HepG2 (cell line): Measurements from ENCODE around the gene TNIP1. TPM values are rescaled to one million over a fixed set of nuclear protein-coding genes. Genes with fewer than 3 reads are reported as not detected.

Experiments used
- ATAC-seq: fragments of 200-7000 bp; cut with Tn5 transposase; 3 replicates; pipeline ENCODE4 v1.9.1; 2020; ENCODE audit warnings: mild to moderate bottlenecking, moderate library complexity
- BruUV-seq: library from RNA; stranded (reverse); fragments of 400-500 nt; replicated peaks from 2 replicates; lab custom pipeline; 2021; lab: Mats Ljungman, UMichigan
- CTCF ChIA-PET: fragments of 300-600 bp; formaldehyde crosslinking; extraction: SDS; loops from one replicate; lab custom pipeline; 2021; ENCODE audit warnings: low total read pairs, inconsistent platforms, low intra/inter-chr PET ratio; lab: Yijun Ruan, JAX
- POLR2A ChIA-PET: fragments of 350-600 bp; sonication (Branson Sonifier 250); formaldehyde crosslinking; loops from one replicate; lab custom pipeline; 2020; ENCODE audit warnings: antibody characterized with exemption, inconsistent platforms; lab: Yijun Ruan, JAX
- DNase-seq: peaks from one replicate; pipeline ENCODE4 v3.0.0-alpha.2; 2015; ENCODE audit warnings: low spot score
- FAIRE-seq: peaks from 3 replicates; lab custom pipeline; 2011; peaks lifted over from hg19 to GRCh38; lab: Jason Lieb, UNC
- H2AFZ ChIP-seq: one replicate; pipeline ENCODE4 v1.6.1; 2011; ENCODE audit warnings: low read length, inconsistent platforms
- H3K27ac ChIP-seq: fragments of 300-600 bp; 3 replicates; pipeline ENCODE4 v1.8.0; 2011; ENCODE audit warnings: mixed run types, mild to moderate bottlenecking, mixed read lengths, low read length, inconsistent platforms; ENCODE audit not compliant: insufficient read depth; ENCODE audit errors: extremely low read length
- H3K27me3 ChIP-seq, 2 experiments: fragments of 200-600 bp in 1 of 2; 2 replicates in 1 of 2; 3 replicates in 1 of 2; pipeline versions ENCODE4 v1.6.0 to v1.8.0; 2011; ENCODE audit warnings: low read length in 2 of 2, mild to moderate bottlenecking in 2 of 2, moderate library complexity in 2 of 2, inconsistent platforms in 1 of 2; ENCODE audit not compliant: insufficient read depth in 2 of 2, control insufficient read depth in 1 of 2
- H3K36me3 ChIP-seq, 2 experiments: fragments of 200-600 bp in 1 of 2; replicated peaks in 1 of 2; 2 replicates in 1 of 2; 3 replicates in 1 of 2; pipeline versions ENCODE4 v1.5.1 to v1.8.0; 2011; ENCODE audit warnings: low read length in 2 of 2, inconsistent platforms in 1 of 2; ENCODE audit not compliant: insufficient read depth in 2 of 2, control insufficient read depth in 1 of 2
- H3K4me1 ChIP-seq: 2 replicates; pipeline ENCODE4 v1.5.1; 2012; ENCODE audit warnings: low read length, inconsistent platforms; ENCODE audit not compliant: insufficient read depth
- H3K4me2 ChIP-seq: 2 replicates; pipeline ENCODE4 v1.6.0; 2011; ENCODE audit warnings: low read depth, low read length, inconsistent platforms
- H3K4me3 ChIP-seq, 3 experiments: fragments of 200-600 bp in 1 of 3; sonication (generic), shearing (Covaris generic) in 1 of 3; replicated peaks in 1 of 3; 2 replicates each; pipeline ENCODE4 v1.5.1; 2011 to 2016; ENCODE audit warnings: low read length in 3 of 3, inconsistent platforms in 2 of 3, low read depth in 2 of 3, mild to moderate bottlenecking in 2 of 3, control low read depth in 1 of 3, mixed read lengths in 1 of 3; ENCODE audit not compliant: insufficient read depth in 1 of 3
- H3K79me2 ChIP-seq: one replicate; pipeline ENCODE4 v1.6.1; 2011; ENCODE audit warnings: low read length, inconsistent platforms; ENCODE audit not compliant: insufficient read depth
- H3K9ac ChIP-seq: 2 replicates; pipeline ENCODE4 v1.6.0; 2011; ENCODE audit warnings: mild to moderate bottlenecking, low read depth, low read length, inconsistent platforms; ENCODE audit not compliant: insufficient read depth
- H3K9me3 ChIP-seq: 2 replicates; pipeline ENCODE4 v1.5.1; 2012; ENCODE audit warnings: mild to moderate bottlenecking, low read length
- H4K20me1 ChIP-seq: 2 replicates; pipeline ENCODE4 v1.6.0; 2011; ENCODE audit warnings: inconsistent platforms, mild to moderate bottlenecking, low read length, moderate library complexity; ENCODE audit not compliant: insufficient read depth
- ATRX ChIP-seq: sonication (generic); formaldehyde crosslinking; IDR thresholded peaks from 2 replicates; pipeline ENCODE4 v1.4.0; 2020; ENCODE audit warnings: missing genetic modification reagents, borderline replicate concordance
- IRX3 ChIP-seq: sonication (generic); formaldehyde crosslinking; IDR thresholded peaks from 2 replicates; pipeline ENCODE4 v1.8.1; 2023; ENCODE audit warnings: mild to moderate bottlenecking, low read depth, missing genetic modification reagents, borderline replicate concordance
- U2AF2 ChIP-seq: fragments of 200-400 bp; formaldehyde crosslinking; IDR thresholded peaks from 2 replicates; pipeline ENCODE4 v1.6.1; 2017; ENCODE audit warnings: low read depth, mild to moderate bottlenecking, low read length
- WGBS: methylation state at CpG from one replicate; pipeline ENCODE4 v1.1.6; 2017; ENCODE audit warnings: low lambda C conversion rate; 5-methylcytosine and 5-hydroxymethylcytosine counted together
- in situ Hi-C: cut with HindIII; loops from 2 replicates; pipeline ENCODE4 v1.10.0; 2017; ENCODE audit warnings: low pct_unique_long_range_greater_than_20kb; ENCODE audit not compliant: extremely low pct_ligation_motif_present
- intact Hi-C: fragments of 100-400 bp; cut with micrococcal nuclease; formaldehyde crosslinking; loops from one replicate; pipeline ENCODE4 v1.10.0; 2022; ENCODE audit not compliant: unreplicated experiment
- polyA plus RNA-seq, 8 experiments: library from polyadenylated mRNA; depleted of rRNA in 3 of 8; stranded (reverse) in 7 of 8; unstranded in 1 of 8; fragments of >200 nt; fragmentation: Illumina TruSeq in 4 of 8; extraction: Trizol in 4 of 8; gene quantifications; 2 replicates each; pipeline versions ENCODE4 v1.2.1 to v1.2.3, GENCODE V29; 2011 to 2016; ENCODE audit warnings: low read depth in 4 of 8, missing spikeins in 1 of 8, mixed read lengths in 1 of 8; ENCODE audit not compliant: insufficient read depth in 1 of 8
- total RNA-seq, 5 experiments: library from RNA; depleted of rRNA; stranded (reverse); fragments of >200 nt; fragmentation: Illumina TruSeq; extraction: Trizol; gene quantifications; 2 replicates each; pipeline ENCODE4 v1.2.3, GENCODE V29; 2016; ENCODE audit warnings: low read depth in 1 of 5
- TF ChIP-seq, protein P1 (sequence below): sonication (generic); formaldehyde crosslinking; IDR thresholded peaks from 2 replicates; pipeline ENCODE4 v1.9.0; 2021; ENCODE audit warnings: missing genetic modification reagents, mild to moderate bottlenecking, borderline replicate concordance
- TF ChIP-seq, protein P2 (sequence below): sonication (generic); formaldehyde crosslinking; IDR thresholded peaks from 2 replicates; pipeline ENCODE4 v1.5.0; 2020; ENCODE audit warnings: missing genetic modification reagents
- TF ChIP-seq, protein P3 (sequence below): sonication (generic); formaldehyde crosslinking; IDR thresholded peaks from 2 replicates; pipeline ENCODE4 v1.5.1; 2020; ENCODE audit warnings: missing genetic modification reagents, mild to moderate bottlenecking, borderline replicate concordance

TNIP1 gene
- total and polyA plus RNA-seq, 2 of the 13 experiments (the other 11 are each of a cell fraction or from before 2014, with no cell fraction given): 26.2 to 45.9 TPM

DNA sequence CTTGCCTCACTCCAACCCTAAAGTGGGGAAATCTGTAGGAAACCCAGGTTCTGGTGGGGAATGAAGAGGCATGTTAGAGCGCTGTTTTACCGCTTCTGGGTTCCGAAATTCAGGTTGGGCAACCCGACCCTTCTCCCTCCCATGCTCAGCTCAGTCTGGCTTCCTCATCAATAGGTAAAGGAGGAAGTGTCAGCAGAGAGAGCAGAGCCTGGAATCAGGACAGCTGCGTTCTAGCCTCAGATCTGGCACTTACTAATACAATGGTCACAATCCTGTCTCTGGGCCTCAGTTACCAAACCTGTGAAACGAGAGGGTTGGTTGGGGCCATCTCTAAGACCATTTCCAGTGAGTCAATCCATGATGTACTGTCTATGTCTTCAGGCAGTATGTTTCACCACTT, 16.2 kb upstream of the TNIP1 start:
- ATAC-seq: no peak
- in situ Hi-C loops: no loop called here
- WGBS: 89% methylated on average over 6 of the region's 6 CpGs

More for the DNA sequence above, 16.2 kb upstream of the TNIP1 start:
- H3K4me2 ChIP-seq: no peak overlapping the region
- H4K20me1 ChIP-seq: no peaks in the 10 kb centered on the region
- peaks cover 49% of the 10 kb centered on the region for H3K4me1 ChIP-seq
- ChIA-PET CTCF (no interaction called here), POLR2A (interaction anchor here (2.4 kb wide), 1 partner anchor 16 kb away, joined by 10 read pairs; the partner anchor contains the start of gene TNIP1)
- peaks cover 0 to 4% of the 10 kb centered on the region in 2 experiments; a peak in 3 of 5 replicates for H3K36me3 ChIP-seq
- DNase-seq (no peak), FAIRE-seq (no peak)
- H3K27ac ChIP-seq: no peak overlapping the region
- no peak overlapping the region for H2AFZ ChIP-seq
- H3K9ac ChIP-seq: no peak overlapping the region
- H3K4me3 ChIP-seq: no peak overlapping the region
- no peaks in the 10 kb centered on the region for H3K27me3 ChIP-seq
- H3K9me3 ChIP-seq: no peaks in the 10 kb centered on the region
- no TSS peak for BruUV-seq
- H3K79me2 ChIP-seq: no peaks in the 10 kb centered on the region
- TF ChIP-seq, protein P1, sequence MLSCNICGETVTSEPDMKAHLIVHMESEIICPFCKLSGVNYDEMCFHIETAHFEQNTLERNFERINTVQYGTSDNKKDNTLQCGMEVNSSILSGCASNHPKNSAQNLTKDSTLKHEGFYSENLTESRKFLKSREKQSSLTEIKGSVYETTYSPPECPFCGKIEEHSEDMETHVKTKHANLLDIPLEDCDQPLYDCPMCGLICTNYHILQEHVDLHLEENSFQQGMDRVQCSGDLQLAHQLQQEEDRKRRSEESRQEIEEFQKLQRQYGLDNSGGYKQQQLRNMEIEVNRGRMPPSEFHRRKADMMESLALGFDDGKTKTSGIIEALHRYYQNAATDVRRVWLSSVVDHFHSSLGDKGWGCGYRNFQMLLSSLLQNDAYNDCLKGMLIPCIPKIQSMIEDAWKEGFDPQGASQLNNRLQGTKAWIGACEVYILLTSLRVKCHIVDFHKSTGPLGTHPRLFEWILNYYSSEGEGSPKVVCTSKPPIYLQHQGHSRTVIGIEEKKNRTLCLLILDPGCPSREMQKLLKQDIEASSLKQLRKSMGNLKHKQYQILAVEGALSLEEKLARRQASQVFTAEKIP (CRISPR knock-in tag): no peak
- TF ChIP-seq U2AF2: no peak
- TF ChIP-seq, protein P2, sequence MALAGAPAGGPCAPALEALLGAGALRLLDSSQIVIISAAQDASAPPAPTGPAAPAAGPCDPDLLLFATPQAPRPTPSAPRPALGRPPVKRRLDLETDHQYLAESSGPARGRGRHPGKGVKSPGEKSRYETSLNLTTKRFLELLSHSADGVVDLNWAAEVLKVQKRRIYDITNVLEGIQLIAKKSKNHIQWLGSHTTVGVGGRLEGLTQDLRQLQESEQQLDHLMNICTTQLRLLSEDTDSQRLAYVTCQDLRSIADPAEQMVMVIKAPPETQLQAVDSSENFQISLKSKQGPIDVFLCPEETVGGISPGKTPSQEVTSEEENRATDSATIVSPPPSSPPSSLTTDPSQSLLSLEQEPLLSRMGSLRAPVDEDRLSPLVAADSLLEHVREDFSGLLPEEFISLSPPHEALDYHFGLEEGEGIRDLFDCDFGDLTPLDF (CRISPR knock-in tag): no peak
- no peak for TF ChIP-seq IRX3 (CRISPR knock-in tag)
- TF ChIP-seq ATRX (CRISPR knock-in tag): no peak
- TF ChIP-seq, protein P3, sequence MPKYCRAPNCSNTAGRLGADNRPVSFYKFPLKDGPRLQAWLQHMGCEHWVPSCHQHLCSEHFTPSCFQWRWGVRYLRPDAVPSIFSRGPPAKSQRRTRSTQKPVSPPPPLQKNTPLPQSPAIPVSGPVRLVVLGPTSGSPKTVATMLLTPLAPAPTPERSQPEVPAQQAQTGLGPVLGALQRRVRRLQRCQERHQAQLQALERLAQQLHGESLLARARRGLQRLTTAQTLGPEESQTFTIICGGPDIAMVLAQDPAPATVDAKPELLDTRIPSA (CRISPR knock-in tag): no peak
- intact Hi-C loops: no loop called here
